GM18505 (cell line): ENCODE measurements around the gene UBAP2.
"Not testable (repeated sequence)": the region's sequence is repeated elsewhere in the genome, so short reads cannot be mapped to it uniquely, and the experiment has no call there.

Source experiments
- ATAC-seq: cut with Tn5 transposase; IDR thresholded peaks from one replicate; pipeline ENCODE4 v1.9.1; 2021; ENCODE audit not compliant: unreplicated experiment
- POLR2A ChIP-seq: IDR thresholded peaks from 4 replicates; pipeline ENCODE4 v1.6.1; 2011; ENCODE audit warnings: borderline replicate concordance; ENCODE audit not compliant: insufficient read depth, insufficient read length; ENCODE audit errors: extremely low read depth

Gene UBAP2

GRCh38 chr9:34072868-34073590, 24.3 kb upstream of the UBAP2 start:
- no peak for TF ChIP-seq POLR2A
- ATAC-seq = no peak

GRCh38 chr9:34072410-34072809, 23.7 kb upstream of the UBAP2 start:
- ATAC-seq = no peak

GRCh38 chr9:34070606-34071324, 22.1 kb upstream of the UBAP2 start:
- ATAC-seq = no peak

More at GRCh38 chr9:34072410-34072809, 23.7 kb upstream of the UBAP2 start:
- no peak for TF ChIP-seq POLR2A

GRCh38 chr9:34069831-34070230, 21.1 kb upstream of the UBAP2 start:
- ATAC-seq = no peak
- no peak for TF ChIP-seq POLR2A

More at GRCh38 chr9:34070606-34071324, 22.1 kb upstream of the UBAP2 start:
- TF ChIP-seq POLR2A = no peak

GRCh38 chr9:34065541-34065940, 16.9 kb upstream of the UBAP2 start:
- no peak for TF ChIP-seq POLR2A
- ATAC-seq = no peak

GRCh38 chr9:34059954-34060353, 11.3 kb upstream of the UBAP2 start:
- ATAC-seq = no peak
- TF ChIP-seq POLR2A = no peak

GRCh38 chr9:34059281-34059680, 10.6 kb upstream of the UBAP2 start:
- no peak for ATAC-seq
- TF ChIP-seq POLR2A = no peak

- no peak for TF ChIP-seq POLR2A
- no peak for ATAC-seq
Measured at GRCh38 chr9:34049630-34050384, 1.1 kb upstream of the UBAP2 start.

- no peak for TF ChIP-seq POLR2A
- ATAC-seq = peak; percentile 31
Measured at GRCh38 chr9:34047864-34048726, 592 bp downstream of the UBAP2 start.

- ATAC-seq = no peak
- TF ChIP-seq POLR2A = no peak
Measured at GRCh38 chr9:34046784-34047379, 1.8 kb downstream of the UBAP2 start.

GRCh38 chr9:34045903-34046302, 2.8 kb downstream of the UBAP2 start:
- TF ChIP-seq POLR2A = no peak

GRCh38 chr9:34042074-34042473, 6.6 kb downstream of the UBAP2 start:
- ATAC-seq = not testable (repeated sequence)

More at GRCh38 chr9:34045903-34046302, 2.8 kb downstream of the UBAP2 start:
- no peak for ATAC-seq

GRCh38 chr9:34038851-34039250, 9.8 kb downstream of the UBAP2 start:
- ATAC-seq = not testable (repeated sequence)
